ENCODE results near the gene SPAG16.

Gene SPAG16

GRCh38 chr2:213284105-213285090, at the start of gene SPAG16:
Gene SPAG16 (plus strand): TSS chr2:213284464.
- peak; percentile 98 for DNase-seq

DNA sequence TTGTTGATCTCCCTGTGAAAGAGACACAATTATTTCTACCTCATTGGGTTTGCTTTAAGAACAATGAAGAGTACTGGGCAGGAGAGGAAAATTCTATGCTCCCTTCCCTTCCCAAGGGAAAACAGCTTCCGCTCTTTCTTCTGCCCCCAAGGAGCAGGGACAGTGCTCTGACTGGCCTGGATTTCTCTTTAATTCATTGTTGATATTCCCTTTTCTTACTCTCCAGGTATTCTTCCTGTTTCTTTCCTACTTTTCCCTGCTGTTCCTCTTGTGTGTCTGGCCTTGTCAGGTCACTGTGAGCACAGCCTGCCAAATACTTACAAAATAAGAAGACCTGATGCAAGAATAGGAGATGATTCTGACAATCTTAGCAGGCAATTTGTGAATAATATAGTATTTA, 49.6 kb upstream of the SPAG16 start:
- DNase-seq = no peak

- no peak for DNase-seq
These were observed 48.5 kb upstream of the SPAG16 start for GRCh38 chr2:213235741-213236140.

GRCh38 chr2:213237251-213237650, 47.0 kb upstream of the SPAG16 start:
- peak; percentile 33 for DNase-seq

GRCh38 chr2:213237787-213238186, 46.5 kb upstream of the SPAG16 start:
- DNase-seq = no peak

- peak; percentile 95 for DNase-seq
These were observed 45.3 kb upstream of the SPAG16 start for GRCh38 chr2:213238753-213239495.

DNA sequence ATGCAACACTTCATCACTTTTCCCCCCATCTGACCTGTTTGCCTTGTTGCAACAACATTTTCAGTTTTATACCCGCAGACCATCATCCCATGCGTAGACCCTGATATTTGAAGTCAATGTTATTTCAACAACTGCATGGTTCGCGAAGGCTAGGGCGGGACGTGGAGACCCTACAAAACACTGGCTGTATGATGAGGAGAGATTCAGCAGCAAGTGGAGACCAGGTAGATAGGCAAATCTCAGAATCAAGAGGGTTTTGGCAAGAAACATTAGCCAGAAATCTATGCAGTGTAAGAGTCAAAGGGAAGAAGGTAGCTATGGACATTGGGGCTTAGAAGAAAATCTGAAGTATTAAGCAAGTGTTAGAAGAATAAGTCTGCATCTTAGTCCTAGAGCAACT, 42.4 kb upstream of the SPAG16 start:
- no peak for DNase-seq

DNA sequence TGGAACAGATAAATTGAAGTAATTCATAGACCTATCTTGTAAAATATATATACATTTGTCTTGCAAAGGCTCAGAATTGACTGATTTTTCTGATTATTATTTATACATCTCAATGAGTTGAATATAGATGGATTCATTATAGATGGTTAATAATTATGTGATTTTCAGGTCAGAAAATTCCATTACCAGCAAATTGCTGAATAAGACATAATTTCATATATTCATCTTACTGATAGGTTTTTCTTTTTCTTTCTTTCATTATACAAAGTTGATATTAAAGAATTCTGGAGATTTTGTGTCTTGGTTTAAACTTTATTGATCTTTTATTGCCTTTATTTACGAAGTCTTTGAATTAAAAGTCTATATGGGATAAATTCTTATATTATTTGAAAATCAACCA, 41.6 kb upstream of the SPAG16 start:
- DNase-seq = no peak

- DNase-seq = no peak
These were observed 40.8 kb upstream of the SPAG16 start for GRCh38 chr2:213243189-213244044.

GRCh38 chr2:213246497-213247281, 37.6 kb upstream of the SPAG16 start:
- peak; percentile 38 for DNase-seq

GRCh38 chr2:213247566-213247965, 36.7 kb upstream of the SPAG16 start:
- DNase-seq = no peak

GRCh38 chr2:213248637-213249036, 35.6 kb upstream of the SPAG16 start:
- DNase-seq = no peak

DNA sequence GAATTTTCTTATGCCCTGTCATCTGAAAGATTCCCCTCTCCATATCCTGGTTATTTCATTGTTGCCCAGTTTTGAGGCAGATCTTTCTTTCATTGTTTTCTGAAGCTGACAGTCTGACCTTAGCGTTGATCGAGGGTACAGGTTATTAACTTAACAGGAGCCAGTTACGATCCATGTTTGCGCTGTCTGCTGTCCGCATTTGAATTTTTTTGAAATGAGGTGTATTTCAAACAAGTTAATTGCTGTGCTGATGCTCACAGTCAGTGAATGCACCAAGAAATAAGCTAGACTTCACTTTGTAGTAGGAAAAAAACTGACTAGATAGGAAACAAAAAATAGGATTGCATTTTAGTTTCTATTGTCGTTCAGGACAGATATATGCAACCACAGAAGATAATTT, 34.8 kb upstream of the SPAG16 start:
- DNase-seq = no peak

DNA sequence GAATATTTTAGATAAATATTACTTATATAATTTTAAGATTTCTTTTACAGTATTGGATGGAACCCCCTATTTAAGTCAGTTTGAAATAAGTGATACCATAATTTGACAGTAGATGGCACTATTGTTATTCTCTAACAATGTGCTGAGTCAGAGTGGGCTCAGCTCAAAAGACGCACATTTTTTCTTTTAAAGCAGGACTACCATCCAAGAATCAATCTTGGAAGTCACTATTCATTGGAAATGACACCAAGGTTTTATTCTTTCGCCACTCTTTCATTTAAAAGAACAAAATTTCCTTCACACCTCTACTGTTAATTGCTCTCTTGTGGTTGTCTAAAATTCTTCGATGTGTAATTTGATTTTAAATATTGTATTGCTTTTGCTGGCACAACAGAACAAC, 32.6 kb upstream of the SPAG16 start:
- DNase-seq = peak; percentile 73

DNA sequence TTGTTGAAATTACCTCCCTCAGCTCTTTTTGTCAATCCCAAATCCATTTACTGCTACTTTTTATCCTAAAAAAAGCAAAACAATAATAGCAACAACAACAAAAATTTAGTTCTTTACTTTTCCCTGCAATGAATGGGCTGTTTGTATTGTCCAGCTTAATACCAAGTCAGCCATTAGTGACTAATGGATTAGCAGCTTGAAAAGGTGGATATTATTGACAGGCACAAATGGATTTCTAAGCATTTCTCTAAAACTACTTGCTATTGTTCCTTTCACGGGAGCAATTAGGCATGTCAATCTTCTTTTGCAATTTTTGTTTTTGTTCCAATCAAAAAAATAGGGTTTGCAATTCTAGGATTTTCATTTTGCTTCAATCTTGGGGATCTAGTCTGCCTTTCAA, 32.1 kb upstream of the SPAG16 start:
- DNase-seq = no peak

DNA sequence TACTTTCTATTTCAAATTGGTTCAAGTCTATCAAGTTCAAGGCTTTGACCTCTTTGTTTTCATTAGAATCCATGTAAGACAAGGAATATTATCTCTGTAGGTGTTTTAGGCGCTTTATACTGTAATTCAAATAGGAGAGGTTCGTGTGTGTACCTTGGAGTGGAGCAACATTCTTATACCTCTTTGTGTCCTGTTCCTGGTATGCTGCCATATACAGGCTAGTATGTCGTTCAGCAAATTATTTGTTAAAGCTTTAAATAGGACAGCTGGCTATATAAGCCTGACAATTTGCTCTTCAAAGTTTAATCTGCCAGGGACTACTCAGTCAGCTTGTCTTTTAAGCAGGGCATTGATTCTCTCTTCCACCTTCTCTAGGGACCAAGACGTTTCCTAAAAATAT, 31.1 kb upstream of the SPAG16 start:
- DNase-seq = no peak

DNA sequence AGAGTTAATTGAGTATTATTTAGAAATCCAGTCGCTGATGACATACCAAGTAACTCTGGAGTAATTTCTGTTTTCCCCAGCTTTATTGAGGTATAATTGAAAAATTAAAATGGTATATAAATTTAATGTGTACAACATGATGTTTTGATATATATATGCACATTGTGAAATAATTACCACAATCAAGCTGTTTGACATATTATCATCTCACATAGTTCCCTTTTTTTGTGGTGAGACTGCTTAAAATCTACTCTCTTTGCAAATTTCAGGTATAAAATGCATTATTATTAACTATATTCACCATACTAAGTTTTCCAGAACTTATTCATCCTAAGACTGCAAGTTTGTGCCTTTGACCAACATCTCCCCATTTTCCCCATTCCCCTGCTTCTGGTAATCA, 25.0 kb upstream of the SPAG16 start:
- DNase-seq = no peak

DNA sequence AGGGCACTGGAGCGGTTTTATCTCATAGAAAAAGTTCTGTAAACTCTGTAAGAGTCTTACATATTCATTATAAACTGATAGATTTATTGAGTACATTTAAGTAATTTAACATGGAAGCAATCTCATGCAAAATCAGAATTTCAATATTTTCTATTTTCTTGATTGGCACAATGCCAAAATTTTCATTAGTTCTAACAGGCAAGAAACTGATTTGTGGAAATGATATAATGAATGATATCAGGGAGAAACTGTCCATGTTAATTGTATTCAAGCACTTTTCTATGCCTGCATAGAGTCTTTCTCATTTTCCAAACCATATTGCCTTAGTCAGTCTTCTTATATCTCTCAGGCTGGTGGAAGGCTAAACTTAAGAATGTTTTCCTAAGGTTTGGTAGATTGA, 23.0 kb upstream of the SPAG16 start:
- DNase-seq = no peak

DNA sequence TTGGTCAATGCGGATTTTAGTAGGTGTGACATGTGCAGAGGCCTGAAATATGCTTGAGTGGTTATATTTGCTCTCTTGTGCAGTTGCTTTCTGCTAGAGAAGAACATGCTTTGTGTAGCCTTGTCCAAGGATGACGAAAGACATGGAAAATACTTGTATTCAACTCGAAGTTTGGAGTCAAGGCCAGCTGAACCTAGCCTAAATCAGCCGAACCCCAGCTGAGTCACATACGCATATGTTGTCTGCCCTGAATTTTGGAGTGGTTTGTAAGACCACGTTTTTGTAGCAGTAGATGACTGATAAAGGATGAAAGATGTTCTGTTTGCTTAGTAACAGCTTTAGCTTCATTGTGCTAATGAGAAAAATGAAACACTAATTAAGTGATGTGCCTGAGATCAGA, 22.5 kb upstream of the SPAG16 start:
- DNase-seq = no peak

DNA sequence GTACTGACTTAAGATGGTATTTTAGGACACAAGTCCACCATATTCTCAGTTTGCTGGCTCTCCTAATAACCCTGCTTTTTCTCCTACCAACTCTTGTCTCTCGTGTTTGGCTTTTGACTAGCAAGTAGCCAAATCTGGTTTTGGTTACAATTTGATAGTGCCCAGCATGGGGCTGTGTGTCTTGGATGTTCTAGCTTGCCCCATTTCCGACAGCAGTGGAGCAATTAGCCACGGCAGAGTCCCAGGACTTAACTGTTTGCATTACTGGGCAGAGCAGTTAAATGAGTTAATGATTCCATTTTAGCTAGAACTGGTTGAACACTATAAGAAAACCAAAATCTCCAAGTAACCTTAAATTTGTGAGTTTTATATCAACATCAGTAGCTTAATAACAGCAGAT, 18.6 kb upstream of the SPAG16 start:
- no peak for DNase-seq

DNA sequence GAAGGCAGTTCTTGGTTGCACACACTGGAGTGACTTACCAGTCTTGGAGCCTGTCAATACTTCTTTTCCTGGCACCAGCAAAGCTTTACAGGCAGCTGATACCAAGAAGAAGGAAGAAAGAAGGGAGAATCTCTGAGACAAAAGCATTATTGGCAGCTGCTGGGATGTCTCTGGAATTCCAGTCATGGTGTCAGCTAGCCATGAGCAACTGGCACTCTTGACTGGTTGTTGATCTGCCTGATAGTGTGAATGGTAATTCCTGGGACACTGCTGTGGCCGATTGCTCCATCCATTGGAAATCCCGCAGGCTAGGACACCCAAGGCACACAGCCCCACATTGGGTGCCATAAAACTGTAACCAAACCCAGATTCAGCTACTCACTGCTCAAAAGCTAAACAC, 17.8 kb upstream of the SPAG16 start:
- DNase-seq = no peak

GRCh38 chr2:213271947-213272346, 12.3 kb upstream of the SPAG16 start:
- no peak for DNase-seq
